ENCODE results near the gene GLIPR1.
"Not testable (repeated sequence)": the region's sequence is repeated elsewhere in the genome, so short reads cannot be mapped to it uniquely, and the experiment has no call there.

Gene GLIPR1

DNA sequence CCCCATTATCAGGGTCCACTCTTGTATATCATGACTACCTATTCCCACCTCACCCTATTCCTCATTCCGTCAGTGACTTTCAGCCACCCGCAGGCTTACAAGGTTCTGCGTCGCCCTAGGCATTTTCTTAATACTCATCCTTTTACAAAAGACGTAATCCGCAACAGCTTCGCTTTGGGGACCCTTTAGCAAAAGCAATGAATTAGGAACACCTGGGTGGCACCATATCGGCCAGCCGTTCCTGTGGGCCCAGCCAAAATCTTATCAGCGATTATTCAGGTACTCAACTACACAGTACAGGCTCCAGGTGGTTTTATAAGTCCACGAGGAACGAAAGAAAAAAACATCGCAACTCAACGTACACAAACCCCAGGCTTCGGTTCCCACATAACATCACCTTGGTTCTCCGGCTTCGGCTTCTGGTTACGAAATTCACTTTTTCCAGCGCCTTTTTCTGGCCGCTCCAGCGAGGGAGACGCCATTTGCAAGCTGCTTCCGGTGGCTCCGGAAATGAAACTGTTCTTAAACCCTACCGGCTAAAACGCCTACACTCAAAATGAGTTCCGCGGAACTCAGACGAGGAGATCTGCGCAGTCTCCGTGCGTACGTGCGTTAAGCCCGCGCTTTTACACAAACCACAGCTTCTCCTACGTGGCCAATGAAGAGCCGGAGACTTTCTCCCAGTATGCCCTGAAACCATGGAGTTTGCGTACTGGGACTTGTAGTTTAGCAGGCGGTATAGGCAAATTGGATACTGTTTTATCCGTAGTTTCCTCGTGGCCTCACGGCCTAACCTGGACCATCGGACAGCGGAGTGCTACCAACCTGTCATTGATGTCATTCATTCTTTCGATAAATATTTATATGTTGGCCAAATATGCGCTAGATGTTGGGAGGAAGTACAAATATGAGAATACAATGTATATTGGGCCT lies 30.8 kb downstream of the GLIPR1 start, which contains the start of gene KRR1:
Gene KRR1, minus strand, starts transcription at position 494 of the 933 bp plus-strand sequence. Its CDS starts 12 bp downstream, at position 482.
- DNase-seq (ENCODE audit: low read depth in 2 of 2, low spot score in 1 of 2), result peak; percentile 76 to 81

GRCh38 chr12:75521224-75521623 lies 40.7 kb downstream of the GLIPR1 start:
- not testable (repeated sequence) for DNase-seq (ENCODE audit: low read depth in 2 of 2, low spot score in 1 of 2)

- DNase-seq (ENCODE audit: low read depth in 2 of 2, low spot score in 1 of 2), result not testable (repeated sequence)
These were observed 41.6 kb downstream of the GLIPR1 start for GRCh38 chr12:75522124-75522523.

GRCh38 chr12:75525263-75525662 lies 44.7 kb downstream of the GLIPR1 start:
- no peak for DNase-seq (ENCODE audit: low read depth in 2 of 2, low spot score in 1 of 2)

DNA sequence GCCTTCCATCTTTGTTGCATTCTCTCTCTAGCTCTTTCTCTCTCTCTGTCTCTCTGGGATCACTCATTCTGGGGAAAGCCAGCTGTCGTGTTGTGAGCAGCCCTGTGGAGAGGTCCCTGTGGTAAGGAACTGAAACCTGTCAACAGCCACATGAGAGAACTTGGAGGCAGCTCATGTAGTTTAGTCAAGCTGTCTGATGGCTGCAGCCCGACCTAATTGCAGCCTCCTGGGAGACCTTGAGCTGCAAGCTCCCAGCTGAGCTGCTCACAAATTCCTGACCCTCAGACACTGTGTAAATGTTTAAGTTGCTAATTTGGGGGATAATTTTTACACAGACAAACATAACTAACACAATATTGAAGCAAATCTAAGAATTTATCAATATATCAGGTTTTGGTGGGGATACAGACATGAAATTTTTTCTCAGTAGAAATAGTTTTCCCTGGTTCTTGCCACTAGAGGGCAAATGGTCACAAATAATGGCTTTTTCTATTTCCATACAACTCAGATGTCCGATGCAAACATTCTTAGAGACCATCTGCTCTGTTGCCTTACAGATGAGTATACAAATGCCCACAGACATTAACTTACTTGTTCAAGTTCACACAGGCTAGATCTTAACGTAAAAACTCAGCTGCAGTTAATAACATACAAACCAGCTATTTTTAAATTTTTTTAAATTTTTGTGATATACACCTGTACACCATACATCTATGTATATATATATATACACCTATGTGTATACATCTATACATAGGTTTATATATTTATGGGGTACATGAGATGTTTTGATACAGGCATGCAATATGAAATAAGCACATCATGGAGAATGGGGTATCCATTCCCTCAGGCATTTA lies 46.3 kb downstream of the GLIPR1 start:
- DNase-seq (ENCODE audit: low read depth in 2 of 2, low spot score in 1 of 2), result no peak

- no peak for DNase-seq (ENCODE audit: low read depth in 2 of 2, low spot score in 1 of 2)
These were observed 47.7 kb downstream of the GLIPR1 start for GRCh38 chr12:75528272-75528671.

- DNase-seq (ENCODE audit: low read depth in 2 of 2, low spot score in 1 of 2), result no peak
These were observed 48.1 kb downstream of the GLIPR1 start for GRCh38 chr12:75528692-75529091.

DNA sequence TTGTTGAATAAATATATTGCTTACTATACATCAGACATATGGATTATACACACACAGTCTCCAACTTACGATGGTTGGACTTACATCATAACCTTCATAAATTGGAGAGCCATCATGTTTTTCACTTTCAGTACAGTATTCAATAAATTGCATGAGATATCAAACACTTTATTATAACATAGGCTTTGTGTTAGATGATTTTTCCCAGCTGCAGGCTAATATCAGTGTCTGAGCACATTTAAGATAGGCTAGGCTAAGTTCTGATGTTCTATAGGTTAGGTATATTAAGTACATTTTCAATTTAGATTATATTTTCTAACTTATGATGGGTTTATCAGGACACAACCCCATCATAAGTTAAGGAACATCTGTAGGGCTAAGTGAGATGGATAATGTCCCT lies 48.8 kb downstream of the GLIPR1 start:
- no peak for DNase-seq (ENCODE audit: low read depth in 2 of 2, low spot score in 1 of 2)

GRCh38 chr12:75529826-75530225 lies 49.3 kb downstream of the GLIPR1 start:
- DNase-seq (ENCODE audit: low read depth in 2 of 2, low spot score in 1 of 2), result no peak

DNA sequence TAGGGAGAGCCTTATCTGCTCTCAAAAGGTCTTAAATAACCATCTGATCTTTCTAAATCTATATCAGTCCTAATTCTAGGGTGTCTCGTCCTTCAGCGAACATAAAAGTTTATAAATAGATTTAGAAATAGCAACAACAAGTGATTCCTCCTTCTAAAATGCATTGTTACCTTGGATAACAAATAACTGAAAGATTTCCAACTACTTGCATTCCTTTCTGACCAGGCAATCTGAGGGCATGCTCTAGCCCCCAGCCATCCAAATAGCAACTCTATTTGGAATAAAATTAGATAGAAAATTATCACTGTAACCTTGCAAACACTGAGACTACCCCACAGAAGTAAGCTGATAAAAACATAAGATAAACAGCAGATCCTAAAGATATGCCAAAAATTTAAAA lies 52.7 kb downstream of the GLIPR1 start:
- no peak for DNase-seq (ENCODE audit: low read depth in 2 of 2, low spot score in 1 of 2)

- DNase-seq (ENCODE audit: low read depth in 2 of 2, low spot score in 1 of 2), result no peak
These were observed 59.3 kb downstream of the GLIPR1 start for GRCh38 chr12:75539889-75540288.

DNA sequence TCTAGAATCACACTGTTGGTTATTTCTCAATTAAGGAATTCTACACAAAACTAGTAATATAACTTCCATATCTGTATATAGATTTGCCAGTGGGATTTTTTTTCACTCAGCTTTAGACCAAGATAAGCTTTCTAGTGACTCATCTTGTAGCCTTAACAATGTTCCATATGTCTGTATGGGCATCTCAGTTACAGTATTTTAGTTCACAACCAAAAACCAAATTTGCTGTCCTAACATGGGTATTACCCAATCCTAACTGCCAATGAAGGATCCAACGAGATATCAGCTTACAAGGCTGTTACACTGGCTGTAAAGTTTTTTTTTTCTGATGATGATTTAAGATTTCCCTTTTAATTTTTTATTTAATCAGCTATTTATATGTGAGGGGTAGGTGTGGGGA lies 62.4 kb downstream of the GLIPR1 start:
- DNase-seq (ENCODE audit: low read depth in 2 of 2, low spot score in 1 of 2), result no peak

DNA sequence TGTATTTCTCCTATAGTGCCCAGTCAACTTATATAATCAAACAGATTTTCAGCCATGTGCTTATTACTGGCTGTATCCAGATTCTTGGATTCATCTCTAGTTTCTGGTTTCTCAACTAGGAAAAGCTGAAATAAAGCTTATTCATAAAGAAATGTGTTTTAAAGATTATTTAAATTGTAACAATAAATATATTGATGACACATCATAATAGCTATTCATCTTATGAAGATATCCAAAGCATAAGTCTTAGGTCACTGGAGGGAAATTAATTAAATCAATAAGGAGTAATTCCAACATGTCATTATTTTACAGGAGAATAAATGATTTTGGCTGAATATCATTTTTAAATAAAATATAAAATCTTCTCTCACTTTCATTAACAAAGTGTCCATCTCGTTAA lies 63.0 kb downstream of the GLIPR1 start:
- no peak for DNase-seq (ENCODE audit: low read depth in 2 of 2, low spot score in 1 of 2)

GRCh38 chr12:75545636-75546035 lies 65.1 kb downstream of the GLIPR1 start:
- no peak for DNase-seq (ENCODE audit: low read depth in 2 of 2, low spot score in 1 of 2)

- DNase-seq (ENCODE audit: low read depth in 2 of 2, low spot score in 1 of 2), result no peak
These were observed 68.3 kb downstream of the GLIPR1 start for GRCh38 chr12:75548879-75549278.

GRCh38 chr12:75549989-75550388 lies 69.4 kb downstream of the GLIPR1 start:
- DNase-seq (ENCODE audit: low read depth in 2 of 2, low spot score in 1 of 2), result no peak

GRCh38 chr12:75550401-75551240 lies 70.1 kb downstream of the GLIPR1 start:
- DNase-seq (ENCODE audit: low read depth in 2 of 2, low spot score in 1 of 2), result no peak

DNA sequence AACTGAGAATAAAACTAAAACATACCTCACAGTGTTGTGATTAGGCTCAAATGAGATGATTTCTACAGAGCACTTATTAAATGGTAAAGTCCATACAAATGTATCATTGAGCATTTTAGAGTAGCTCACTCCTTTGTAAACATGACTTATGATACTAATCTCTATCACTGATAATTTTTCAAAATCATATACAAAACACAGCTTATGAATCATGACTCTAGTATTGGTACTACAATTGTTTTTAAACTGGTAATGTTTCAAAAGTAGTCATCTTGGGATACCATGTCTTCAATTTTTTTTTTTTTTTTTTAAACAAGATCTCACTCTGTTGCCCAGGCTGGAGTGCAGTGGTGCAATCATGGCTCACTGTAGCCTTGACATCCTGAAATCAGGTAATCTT lies 70.9 kb downstream of the GLIPR1 start:
- no peak for DNase-seq (ENCODE audit: low read depth in 2 of 2, low spot score in 1 of 2)

DNA sequence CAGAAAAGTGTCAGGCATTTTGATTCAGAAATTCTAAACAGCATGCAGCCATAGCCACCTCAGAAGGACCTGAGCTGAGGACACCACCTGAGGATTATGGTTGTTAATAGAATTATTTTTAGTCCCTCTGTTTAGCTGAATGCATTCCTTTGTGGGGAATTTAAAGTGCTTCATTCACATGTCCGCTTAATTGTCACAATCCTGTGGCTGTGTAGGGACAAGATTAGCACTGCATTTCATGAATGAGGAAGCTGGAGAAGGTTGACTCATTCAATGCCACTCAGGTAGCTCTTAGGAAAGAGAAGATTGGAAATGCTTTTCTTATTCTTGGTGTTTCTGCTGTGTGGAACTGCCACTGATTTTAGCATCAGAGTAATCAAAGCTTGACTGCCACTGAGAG lies 72.8 kb downstream of the GLIPR1 start:
- no peak for DNase-seq (ENCODE audit: low read depth in 2 of 2, low spot score in 1 of 2)
